Peyer's patch (tissue), 4 donors: Measurements from ENCODE around the gene TEX264.

Experiments
- CTCF ChIP-seq, 6 experiments: fragments of 450-650 bp in 4 of 6; fragments of 200-600 bp in 2 of 6; sonication (generic) in 1 of 6; IDR thresholded peaks; one replicate each; pipeline ENCODE4 v1.5.1; 2017 to 2019; ENCODE audit warnings: antibody characterized with exemption in 6 of 6, mild to moderate bottlenecking in 3 of 6, moderate library complexity in 1 of 6
- POLR2A ChIP-seq, 2 donors: fragments of 450-650 bp; IDR thresholded peaks; one replicate each; pipeline ENCODE4 v1.5.1; 2017; ENCODE audit warnings: antibody characterized with exemption in 2 of 2, mild to moderate bottlenecking in 2 of 2, moderate library complexity in 2 of 2

DNA sequence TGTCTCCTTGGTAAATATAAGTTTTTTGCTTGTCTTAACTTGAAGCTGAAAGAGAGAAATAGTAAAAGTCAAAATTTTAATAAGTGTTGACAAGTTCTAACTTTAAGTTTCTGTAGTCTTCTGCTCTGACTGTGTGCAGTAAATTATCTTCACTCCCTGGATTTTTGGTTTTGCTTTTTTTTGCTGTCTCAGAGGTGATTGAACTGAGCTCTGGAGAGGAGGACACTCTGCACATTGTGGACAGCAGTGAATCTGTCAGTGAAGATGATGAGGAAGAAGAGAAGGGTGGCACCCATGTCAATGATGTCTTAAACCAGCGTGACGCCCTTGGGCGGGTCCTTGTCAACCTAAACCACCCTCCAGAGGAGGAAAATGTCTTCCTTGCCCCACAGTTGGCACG lies 40.5 kb upstream of the TEX264 start:
- TF ChIP-seq CTCF (IDR thresholded peaks at IDR 0.05) (no peak), POLR2A (IDR thresholded peaks at IDR 0.05) (no peak)
